GM06990 (cell line): ENCODE measurements around the gene C1GALT1.

Experiments used
- DNase-seq: peaks from one replicate; pipeline ENCODE4 v3.0.0-alpha.2; 2011; ENCODE audit not compliant: insufficient read length; ENCODE audit errors: extremely low read depth
- H3K27me3 ChIP-seq: replicated peaks from 2 replicates; pipeline ENCODE4 v1.6.0; 2011; ENCODE audit warnings: low read length; ENCODE audit not compliant: control insufficient read depth, insufficient read depth
- H3K36me3 ChIP-seq: 2 replicates; pipeline ENCODE4 v1.5.1; 2011; ENCODE audit warnings: low read length; ENCODE audit not compliant: control insufficient read depth, insufficient read depth
- H3K4me3 ChIP-seq: replicated peaks from 2 replicates; pipeline ENCODE4 v1.5.1; 2011; ENCODE audit warnings: low read depth, mild to moderate bottlenecking, control low read depth, low read length
- TF ChIP-seq, protein P1 (sequence below): IDR thresholded peaks from 2 replicates; pipeline ENCODE4 v1.5.1; 2011; ENCODE audit warnings: low read length, control low read depth, mild to moderate bottlenecking, inconsistent platforms; ENCODE audit not compliant: insufficient read depth, poor library complexity, severe bottlenecking

The C1GALT1 gene

DNA sequence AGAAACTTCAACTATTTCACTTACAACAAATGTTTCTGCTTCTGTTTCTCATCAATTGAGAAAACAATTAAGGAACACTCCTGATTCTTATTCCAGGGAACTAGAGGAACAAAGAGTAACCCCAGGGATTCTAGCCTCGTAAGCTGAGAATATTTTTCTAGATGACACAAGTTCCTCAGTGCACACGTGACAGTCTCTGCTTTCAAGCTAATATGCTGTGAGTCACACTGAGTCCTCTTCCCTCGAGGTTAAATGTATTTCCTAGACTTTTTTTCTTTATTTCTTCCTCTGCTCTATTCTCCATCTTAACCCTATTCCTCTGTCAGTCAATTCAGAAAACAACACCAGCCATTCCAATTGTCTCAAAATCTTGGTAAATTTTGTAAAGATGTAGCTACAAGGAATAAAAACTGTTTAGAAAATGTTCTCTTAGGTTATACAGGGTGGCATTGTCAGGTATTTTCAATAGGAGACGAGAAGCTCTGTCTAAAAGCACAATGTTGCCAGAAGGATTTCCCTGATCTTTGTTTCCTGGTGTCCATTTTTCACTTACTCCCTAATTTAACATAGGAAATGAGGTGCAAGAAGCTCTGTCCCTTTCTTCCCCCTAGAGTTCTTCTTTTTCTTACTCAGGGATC lies 5.8 kb upstream of the C1GALT1 start:
- Histone ChIP-seq H3K36me3 (no peaks in the 10 kb centered on the region), H3K4me3 (no peak overlapping the region), H3K27me3 (no peaks in the 10 kb centered on the region)
- TF ChIP-seq, protein P1, sequence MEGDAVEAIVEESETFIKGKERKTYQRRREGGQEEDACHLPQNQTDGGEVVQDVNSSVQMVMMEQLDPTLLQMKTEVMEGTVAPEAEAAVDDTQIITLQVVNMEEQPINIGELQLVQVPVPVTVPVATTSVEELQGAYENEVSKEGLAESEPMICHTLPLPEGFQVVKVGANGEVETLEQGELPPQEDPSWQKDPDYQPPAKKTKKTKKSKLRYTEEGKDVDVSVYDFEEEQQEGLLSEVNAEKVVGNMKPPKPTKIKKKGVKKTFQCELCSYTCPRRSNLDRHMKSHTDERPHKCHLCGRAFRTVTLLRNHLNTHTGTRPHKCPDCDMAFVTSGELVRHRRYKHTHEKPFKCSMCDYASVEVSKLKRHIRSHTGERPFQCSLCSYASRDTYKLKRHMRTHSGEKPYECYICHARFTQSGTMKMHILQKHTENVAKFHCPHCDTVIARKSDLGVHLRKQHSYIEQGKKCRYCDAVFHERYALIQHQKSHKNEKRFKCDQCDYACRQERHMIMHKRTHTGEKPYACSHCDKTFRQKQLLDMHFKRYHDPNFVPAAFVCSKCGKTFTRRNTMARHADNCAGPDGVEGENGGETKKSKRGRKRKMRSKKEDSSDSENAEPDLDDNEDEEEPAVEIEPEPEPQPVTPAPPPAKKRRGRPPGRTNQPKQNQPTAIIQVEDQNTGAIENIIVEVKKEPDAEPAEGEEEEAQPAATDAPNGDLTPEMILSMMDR, result no peak
- DNase-seq, result no peak

DNA sequence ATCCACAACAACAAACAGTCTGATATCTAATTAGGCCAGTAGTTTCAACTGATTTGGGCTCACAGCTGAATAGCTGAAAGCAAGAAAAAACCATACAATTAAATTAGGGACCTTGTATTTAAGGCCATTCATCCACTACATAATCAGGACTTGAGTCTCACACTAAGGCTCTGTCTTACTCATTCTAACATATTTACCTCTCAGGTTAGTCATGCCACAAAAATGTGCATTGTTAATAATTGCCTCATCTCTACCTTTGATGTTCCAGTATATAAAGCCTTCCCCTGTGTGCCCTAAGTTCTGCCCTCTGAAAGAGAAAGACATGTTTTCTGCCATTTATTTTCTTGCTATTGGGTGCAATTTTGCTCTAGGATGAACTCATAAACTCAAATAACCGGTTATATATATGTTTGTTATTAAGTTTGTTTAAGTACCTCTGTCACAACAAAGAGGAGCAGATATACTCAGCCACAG lies 5.3 kb upstream of the C1GALT1 start:
- Histone ChIP-seq H3K27me3 (no peaks in the 10 kb centered on the region), H3K4me3 (no peak overlapping the region), H3K36me3 (no peaks in the 10 kb centered on the region)
- TF ChIP-seq, protein P1, result no peak
- DNase-seq, result no peak

DNA sequence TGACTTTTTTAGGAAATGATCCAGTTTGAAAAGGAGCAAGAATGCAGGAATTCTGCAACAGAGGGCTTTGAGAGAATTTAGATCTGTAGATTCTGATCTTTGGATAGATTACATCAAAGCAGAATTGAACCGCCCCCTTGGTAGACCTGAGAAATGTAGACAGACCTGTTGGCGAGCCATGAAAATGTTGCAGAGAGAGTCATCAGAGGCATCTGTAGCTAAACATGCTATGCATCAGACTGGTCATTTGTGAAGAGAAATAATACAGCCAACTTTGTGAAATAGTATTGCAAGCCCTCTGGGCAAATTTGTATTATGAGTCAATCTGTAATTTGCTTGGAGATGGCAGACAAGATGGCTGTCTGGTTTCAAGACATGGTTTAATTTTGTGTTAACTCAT lies 4.3 kb upstream of the C1GALT1 start:
- DNase-seq, result no peak
- TF ChIP-seq, protein P1, result no peak
- H3K4me3 ChIP-seq, result no peak overlapping the region
- H3K27me3 ChIP-seq, result no peaks in the 10 kb centered on the region
- no peaks in the 10 kb centered on the region for H3K36me3 ChIP-seq

DNA sequence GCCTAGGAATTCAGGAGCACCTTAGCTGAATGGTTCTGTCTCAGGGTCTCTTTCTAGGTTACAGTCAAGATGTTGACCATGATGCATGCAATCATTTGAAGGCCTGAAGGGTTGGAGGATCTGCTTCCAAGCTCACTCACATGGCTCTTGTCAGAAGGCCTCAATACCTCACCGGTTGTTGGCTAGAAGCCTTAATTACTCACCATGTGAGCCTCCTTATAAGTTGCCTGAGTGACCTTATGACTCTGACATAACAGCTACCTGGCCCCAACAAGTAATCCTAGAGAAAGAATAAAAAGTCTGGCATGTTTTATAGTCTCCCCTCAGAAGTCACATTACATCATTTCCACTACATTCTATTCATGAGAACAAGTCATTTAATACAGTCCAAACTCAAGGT lies 3.4 kb upstream of the C1GALT1 start:
- TF ChIP-seq, protein P1, result no peak
- Histone ChIP-seq H3K4me3 (no peak overlapping the region), H3K36me3 (no peaks in the 10 kb centered on the region), H3K27me3 (no peaks in the 10 kb centered on the region)
- DNase-seq, result no peak

DNA sequence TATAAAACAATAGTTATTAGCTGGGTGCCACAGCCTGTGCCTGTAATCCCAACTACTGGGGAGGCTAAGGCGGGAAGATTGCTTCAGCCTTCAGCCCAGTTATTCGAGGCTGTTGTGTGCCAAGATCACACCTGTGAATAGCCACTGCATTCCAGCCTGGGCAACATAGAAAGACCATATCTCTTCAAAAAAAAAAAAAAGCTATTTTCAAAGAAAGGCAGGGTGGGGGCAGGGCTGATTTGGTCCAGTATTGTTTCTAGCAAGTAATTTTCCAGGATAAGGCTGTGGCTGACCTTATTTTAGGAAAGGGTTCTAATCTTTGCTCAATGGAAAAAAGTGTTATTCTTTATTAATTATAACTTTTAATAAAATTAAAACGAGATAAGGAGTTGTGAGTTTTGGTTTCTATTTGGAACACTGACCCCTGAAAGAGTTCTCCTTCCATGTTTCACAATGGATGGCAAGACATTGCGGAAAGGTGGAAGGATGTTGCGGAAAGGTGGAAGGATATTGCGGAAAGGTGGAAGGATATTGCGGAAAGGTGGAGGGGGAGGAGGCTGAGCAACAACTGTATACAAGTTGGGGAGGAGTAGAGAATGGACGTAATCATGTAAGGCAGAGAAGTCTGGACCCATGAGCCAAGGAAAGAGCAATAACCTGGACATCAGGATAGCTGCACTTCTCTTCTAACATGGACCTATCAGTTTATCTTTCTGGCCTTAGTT lies 1.5 kb upstream of the C1GALT1 start:
- no peak for DNase-seq
- no peaks in the 10 kb centered on the region for H3K27me3 ChIP-seq
- peak overlapping the region; percentile 79; the same call in 1 of the 2 replicates for H3K4me3 ChIP-seq
- TF ChIP-seq, protein P1, result no peak
- no peaks in the 10 kb centered on the region for H3K36me3 ChIP-seq
